A549 (cell line): ENCODE results near the gene CHTF18. TPM values are rescaled to one million over a fixed set of nuclear protein-coding genes. Genes with fewer than 3 reads are reported as not detected.

Experiments used
- ATAC-seq, 2 experiments: fragments of 200-7000 bp in 1 of 2; fragments of >200 bp in 1 of 2; cut with Nextera tagmentation in 1 of 2; cut with Tn5 transposase in 1 of 2; 3 replicates each; pipeline versions ENCODE4 v1.8.0 to v1.9.1; 2018 to 2020; ENCODE audit warnings: mild to moderate bottlenecking in 1 of 2, moderate library complexity in 1 of 2
- CTCF ChIA-PET: fragments of 300-600 bp; sonication (Branson Sonifier 250); formaldehyde crosslinking; extraction: SDS; loops from one replicate; lab custom pipeline; 2021; ENCODE audit warnings: antibody characterized with exemption, inconsistent platforms; lab: Yijun Ruan, JAX
- POLR2A ChIA-PET: fragments of 350-600 bp; formaldehyde crosslinking; extraction: SDS; loops from one replicate; lab custom pipeline; 2021; ENCODE audit warnings: antibody characterized with exemption, inconsistent platforms; lab: Yijun Ruan, JAX
- DNase-seq, 2 experiments: peaks; one replicate each; pipeline versions ENCODE4 v3.0.0 to v3.0.0-alpha.2; 2011 to 2016; ENCODE audit warnings: low read depth in 1 of 2, low spot score in 1 of 2
- FAIRE-seq: peaks from 2 replicates; lab custom pipeline; 2011; peaks lifted over from hg19 to GRCh38; lab: Jason Lieb, UNC
- H3K27ac ChIP-seq, 2 experiments: fragments of >200 bp; sonication (Bioruptor Twin); formaldehyde crosslinking; 3 replicates each; pipeline ENCODE4 v1.5.1; 2016 to 2017
- H3K4me1 ChIP-seq: fragments of >200 bp; sonication (Bioruptor Twin); formaldehyde crosslinking; 3 replicates; pipeline ENCODE4 v1.6.1; 2016
- H3K4me2 ChIP-seq: fragments of >200 bp; sonication (Bioruptor Twin); formaldehyde crosslinking; 3 replicates; pipeline ENCODE4 v1.6.1; 2016
- H3K4me3 ChIP-seq: fragments of >200 bp; sonication (Bioruptor Twin); formaldehyde crosslinking; 3 replicates; pipeline ENCODE4 v1.5.1; 2016
- H3K9me3 ChIP-seq: fragments of >200 bp; sonication (Bioruptor Twin); formaldehyde crosslinking; 3 replicates; pipeline ENCODE4 v1.6.1; 2016
- BCL3 ChIP-seq: fragments of >200 bp; sonication (Bioruptor Twin); formaldehyde crosslinking; IDR thresholded peaks from 3 replicates; pipeline ENCODE4 v1.6.1; 2016
- BHLHE40 ChIP-seq: IDR thresholded peaks from 2 replicates; pipeline ENCODE4 v1.6.1; 2012; ENCODE audit warnings: low read depth, low read length, inconsistent platforms
- CBX2 ChIP-seq: fragments of 200-600 bp; sonication (generic); IDR thresholded peaks from 2 replicates; pipeline ENCODE4 v1.6.1; 2016; ENCODE audit warnings: low read depth, mild to moderate bottlenecking, borderline replicate concordance
- CBX8 ChIP-seq: fragments of 200-600 bp; sonication (generic); IDR thresholded peaks from 2 replicates; pipeline ENCODE4 v1.6.1; 2016
- EHF ChIP-seq: fragments of 250-450 bp; sonication (Bioruptor Pico); IDR thresholded peaks from 2 replicates; pipeline ENCODE4 v1.5.0; 2020; ENCODE audit warnings: mild to moderate bottlenecking
- EHMT2 ChIP-seq: fragments of 200-600 bp; sonication (generic); IDR thresholded peaks from 2 replicates; pipeline ENCODE4 v1.6.1; 2016; ENCODE audit warnings: antibody characterized with exemption, low read depth, mild to moderate bottlenecking, moderate library complexity
- ELK1 ChIP-seq: fragments of 150-350 bp; IDR thresholded peaks from 2 replicates; pipeline ENCODE4 v1.6.1; 2014; ENCODE audit warnings: low read depth, mild to moderate bottlenecking, low read length
- ESRRA ChIP-seq: fragments of 150-350 bp; IDR thresholded peaks from 2 replicates; pipeline ENCODE4 v1.6.1; 2014; ENCODE audit warnings: mild to moderate bottlenecking, low read length, borderline replicate concordance
- HDAC2 ChIP-seq: fragments of 200-600 bp; sonication (generic); IDR thresholded peaks from 2 replicates; pipeline ENCODE4 v1.6.1; 2016
- HEYL ChIP-seq: fragments of 250-450 bp; sonication (Bioruptor Pico); IDR thresholded peaks from 2 replicates; pipeline ENCODE4 v1.8.0; 2021; ENCODE audit warnings: mild to moderate bottlenecking, moderate library complexity
- HMGXB4 ChIP-seq: fragments of 250-450 bp; sonication (Bioruptor Pico); IDR thresholded peaks from 2 replicates; pipeline ENCODE4 v1.5.0; 2021; ENCODE audit warnings: mild to moderate bottlenecking, moderate library complexity, borderline replicate concordance
- HOXB13 ChIP-seq: fragments of 250-450 bp; sonication (Bioruptor Pico); IDR thresholded peaks from 2 replicates; pipeline ENCODE4 v1.5.0; 2020; ENCODE audit warnings: low read depth, mild to moderate bottlenecking, moderate library complexity
- HOXB5 ChIP-seq: fragments of 250-450 bp; sonication (Bioruptor Pico); IDR thresholded peaks from 2 replicates; pipeline ENCODE4 v1.5.0; 2020; ENCODE audit warnings: mild to moderate bottlenecking, moderate library complexity
- KDM1A ChIP-seq: fragments of 200-600 bp; sonication (generic); IDR thresholded peaks from 2 replicates; pipeline ENCODE4 v1.6.1; 2016; ENCODE audit warnings: low read depth, mild to moderate bottlenecking
- KDM5A ChIP-seq: fragments of 200-600 bp; sonication (generic); IDR thresholded peaks from 2 replicates; pipeline ENCODE4 v1.6.1; 2016; ENCODE audit warnings: antibody characterized with exemption, mild to moderate bottlenecking
- MAFK ChIP-seq: fragments of 450-650 bp; IDR thresholded peaks from 2 replicates; pipeline ENCODE4 v1.6.1; 2014; ENCODE audit not compliant: partially characterized antibody
- MAZ ChIP-seq: fragments of 150-350 bp; IDR thresholded peaks from 2 replicates; pipeline ENCODE4 v1.6.1; 2014; ENCODE audit warnings: antibody characterized with exemption, low read depth, low read length, borderline replicate concordance
- NFE2L2 ChIP-seq: fragments of 150-350 bp; conservative IDR thresholded peaks from 2 replicates; pipeline ENCODE4 v1.6.1; 2014; ENCODE audit warnings: low read length
- PHF8 ChIP-seq: fragments of 200-600 bp; sonication (generic); IDR thresholded peaks from 2 replicates; pipeline ENCODE4 v1.6.1; 2016; ENCODE audit warnings: low read depth, mild to moderate bottlenecking, antibody characterized with exemption, moderate library complexity, borderline replicate concordance
- POLR2AphosphoS2 ChIP-seq: conservative IDR thresholded peaks from 2 replicates; pipeline ENCODE4 v1.6.1; 2012; ENCODE audit warnings: low read length, improper control_type of control experiment, inconsistent platforms
- RCOR1 ChIP-seq: fragments of 150-350 bp; IDR thresholded peaks from 2 replicates; pipeline ENCODE4 v1.6.1; 2014; ENCODE audit warnings: antibody characterized with exemption, low read length, low read depth
- RFX5 ChIP-seq: fragments of 450-650 bp; IDR thresholded peaks from 2 replicates; pipeline ENCODE4 v1.7.1; 2014; ENCODE audit warnings: antibody characterized with exemption, mild to moderate bottlenecking, moderate library complexity
- SREBF2 ChIP-seq: fragments of 450-650 bp; IDR thresholded peaks from 2 replicates; pipeline ENCODE4 v1.6.1; 2014; ENCODE audit warnings: mild to moderate bottlenecking, moderate library complexity
- TFCP2L1 ChIP-seq: fragments of 250-450 bp; sonication (Bioruptor Pico); IDR thresholded peaks from 2 replicates; pipeline ENCODE4 v1.5.0; 2021; ENCODE audit warnings: mild to moderate bottlenecking
- TP53 ChIP-seq: fragments of 250-450 bp; sonication (Bioruptor Pico); IDR thresholded peaks from 2 replicates; pipeline ENCODE4 v1.5.0; 2021; ENCODE audit warnings: mild to moderate bottlenecking, moderate library complexity
- ZC3H11A ChIP-seq: fragments of 450-650 bp; IDR thresholded peaks from 2 replicates; pipeline ENCODE4 v1.6.1; 2014; ENCODE audit warnings: antibody characterized with exemption, mild to moderate bottlenecking
- ZFP36 ChIP-seq: fragments of 450-650 bp; IDR thresholded peaks from 2 replicates; pipeline ENCODE4 v1.6.1; 2014; ENCODE audit warnings: borderline replicate concordance; ENCODE audit not compliant: partially characterized antibody
- ZNF302 ChIP-seq: fragments of 250-450 bp; sonication (Bioruptor Pico); IDR thresholded peaks from 2 replicates; pipeline ENCODE4 v1.9.0; 2021; ENCODE audit warnings: inconsistent platforms, mild to moderate bottlenecking, moderate library complexity
- ZSCAN20 ChIP-seq: fragments of 250-450 bp; sonication (Bioruptor Pico); IDR thresholded peaks from 2 replicates; pipeline ENCODE4 v1.8.0; 2022; ENCODE audit warnings: mild to moderate bottlenecking, moderate library complexity
- WGBS: methylation state at CpG from one replicate; pipeline ENCODE4 v1.1.6; 2017; ENCODE audit errors: missing lambda C conversion rate; 5-methylcytosine and 5-hydroxymethylcytosine counted together
- polyA plus RNA-seq, 4 experiments: library from polyadenylated mRNA; depleted of rRNA in 3 of 4; stranded (reverse); fragments of >200 nt; fragmentation: RNase III in 1 of 4; extraction: RNeasy Plus Mini Kit Qiagen cat#74134 plus additional on column Dnase treatment in 1 of 4; gene quantifications; 2 replicates in 3 of 4; 3 replicates in 1 of 4; pipeline ENCODE4 v1.2.3, GENCODE V29; 2011 to 2017

The CHTF18 gene
- polyA plus RNA-seq, 2 of the 4 experiments (the other 2 are of a cell fraction), result 4.8 to 36.7 TPM

- no peak for TF ChIP-seq ESRRA
- TF ChIP-seq EHMT2, result no peak
- TF ChIP-seq NFE2L2, result no peak
- TF ChIP-seq RCOR1, result no peak
- no peak for TF ChIP-seq HOXB5 (CRISPR knock-in tag)
Measured at GRCh38 chr16:768428-768827, 20.0 kb upstream of the CHTF18 start (continued).

GRCh38 chr16:769184-769784 lies 19.1 kb upstream of the CHTF18 start:
- H3K4me3 ChIP-seq, result no peak overlapping the region
- 83% methylated on average over 9 of the region's 20 CpGs for whole genome bisulfite sequencing
- no peak for FAIRE-seq
- H3K4me2 ChIP-seq, result no peak overlapping the region
- no peak for TF ChIP-seq RFX5
- TF ChIP-seq ESRRA, result no peak
- no peak for TF ChIP-seq EHF
- TF ChIP-seq ZSCAN20 (CRISPR knock-in tag), result no peak
- TF ChIP-seq CBX2, result no peak
- no peak for TF ChIP-seq BCL3
- no peak for TF ChIP-seq BHLHE40
- no peak for TF ChIP-seq POLR2AphosphoS2
- TF ChIP-seq HEYL (CRISPR knock-in tag), result no peak
- TF ChIP-seq KDM5A, result no peak
- no peak for TF ChIP-seq NFE2L2
- no peak for TF ChIP-seq KDM1A
- TF ChIP-seq MAFK, result no peak
- no peak for TF ChIP-seq TP53 (CRISPR knock-in tag)
- no peak for TF ChIP-seq ZFP36
- no peak for TF ChIP-seq CBX8
- TF ChIP-seq ELK1, result no peak
- H3K27ac ChIP-seq, result 0 out of 6 replicates have a peak overlapping the region, but pooled peaks of 1 of the 2 experiments have one; percentile 40
- no peak for DNase-seq
- H3K4me1 ChIP-seq, result peaks cover 7% of the 10 kb centered on the region
- ChIA-PET POLR2A (no interaction called here), CTCF (interaction anchor here (1.3 to 15.8 kb wide), 3 partner anchors 17 to 28 kb away, joined by 4 to 105 read pairs (median 6); partner anchors contain the start of genes CHTF18, CIAO3 and RPUSD1)
- peak in 1 of 2 experiments; percentile 16; a peak in 2 of 6 replicates for ATAC-seq
- H3K9me3 ChIP-seq, result no peaks in the 10 kb centered on the region

- ChIA-PET POLR2A (no interaction called here), CTCF (interaction anchor here (0.9 to 15.8 kb wide), 5 partner anchors 9 to 29 kb away, joined by 3 to 105 read pairs (median 4); partner anchors contain the start of genes CHTF18, CIAO3, MSLN and RPUSD1)
- no peak overlapping the region for H3K4me2 ChIP-seq
- FAIRE-seq, result no peak
- WGBS, result 90% methylated on average over 13 of the region's 19 CpGs
- H3K4me1 ChIP-seq, result peaks cover 7% of the 10 kb centered on the region
- H3K27ac ChIP-seq, result no peak overlapping the region
- H3K9me3 ChIP-seq, result no peaks in the 10 kb centered on the region
- ATAC-seq, result no peak
- TF ChIP-seq HOXB13 (CRISPR knock-in tag), result no peak
- H3K4me3 ChIP-seq, result no peak overlapping the region
- DNase-seq, result no peak
Measured at GRCh38 chr16:769934-770333, 18.5 kb upstream of the CHTF18 start.

GRCh38 chr16:770411-770810 lies 18.0 kb upstream of the CHTF18 start:
- DNase-seq, result no peak
- POLR2A ChIA-PET, result no interaction called here
- H3K27ac ChIP-seq, result no peak overlapping the region
- CTCF ChIA-PET, result interaction anchor here (0.9 to 15.8 kb wide), 5 partner anchors 10 to 29 kb away, joined by 3 to 105 read pairs (median 4); partner anchors contain the start of genes CHTF18, CIAO3, MSLN and RPUSD1
- FAIRE-seq, result no peak
- no peak overlapping the region for H3K4me2 ChIP-seq
- no peaks in the 10 kb centered on the region for H3K9me3 ChIP-seq
- peaks cover 7% of the 10 kb centered on the region for H3K4me1 ChIP-seq
- ATAC-seq, result no peak
- no peak overlapping the region for H3K4me3 ChIP-seq
- no CpG with 5 or more reads among the region's 13 CpGs for WGBS
- TF ChIP-seq NFE2L2 (no peak), ZNF302 (CRISPR knock-in tag) (no peak), TFCP2L1 (no peak), HOXB13 (CRISPR knock-in tag) (no peak), PHF8 (no peak), HDAC2 (no peak), SREBF2 (no peak), ZC3H11A (no peak), HMGXB4 (CRISPR knock-in tag) (no peak), MAZ (no peak), ZSCAN20 (CRISPR knock-in tag) (no peak)
